ENCODE measurements around the gene TFR2.

- no peak for TF ChIP-seq CTCF (IDR thresholded peaks at IDR 0.05)
- TF ChIP-seq EP300 (IDR thresholded peaks at IDR 0.05), result no peak
These were observed 14.7 kb upstream of the TFR2 start, which contains the start of gene ACTL6B for GRCh38 chr7:100655908-100656674.
